ENCODE measurements around the gene LGALS3.

DNA sequence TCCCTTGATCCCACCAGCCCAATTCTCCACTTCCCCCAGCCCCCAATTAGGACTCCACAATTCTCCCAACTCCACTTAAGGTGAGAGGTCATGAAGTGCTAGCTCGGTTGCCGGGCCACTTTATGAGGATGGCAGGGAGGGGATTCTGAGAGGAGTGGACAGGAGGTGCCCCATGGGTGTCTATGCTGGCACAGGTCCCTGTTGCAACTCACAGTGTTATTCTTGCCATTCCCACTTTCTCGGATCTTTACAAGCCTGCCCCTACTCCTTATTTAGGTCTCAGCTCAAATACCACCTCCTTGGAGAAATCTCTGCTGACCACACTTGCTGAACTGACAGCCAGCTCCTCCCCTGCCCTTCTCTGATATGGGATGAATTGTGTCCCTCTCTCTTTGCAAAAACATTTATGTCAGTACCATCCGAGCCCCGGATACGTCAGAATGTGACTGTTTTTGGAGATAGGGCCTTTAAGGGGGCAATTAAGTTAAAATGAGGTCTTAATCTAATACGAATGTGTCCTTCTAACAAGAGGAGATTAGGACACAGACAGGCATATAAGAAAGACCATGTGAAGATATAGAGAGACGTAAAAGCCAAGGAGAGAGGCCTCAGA is 4.2 kb upstream of the LGALS3 start:
- TF ChIP-seq, protein P1, sequence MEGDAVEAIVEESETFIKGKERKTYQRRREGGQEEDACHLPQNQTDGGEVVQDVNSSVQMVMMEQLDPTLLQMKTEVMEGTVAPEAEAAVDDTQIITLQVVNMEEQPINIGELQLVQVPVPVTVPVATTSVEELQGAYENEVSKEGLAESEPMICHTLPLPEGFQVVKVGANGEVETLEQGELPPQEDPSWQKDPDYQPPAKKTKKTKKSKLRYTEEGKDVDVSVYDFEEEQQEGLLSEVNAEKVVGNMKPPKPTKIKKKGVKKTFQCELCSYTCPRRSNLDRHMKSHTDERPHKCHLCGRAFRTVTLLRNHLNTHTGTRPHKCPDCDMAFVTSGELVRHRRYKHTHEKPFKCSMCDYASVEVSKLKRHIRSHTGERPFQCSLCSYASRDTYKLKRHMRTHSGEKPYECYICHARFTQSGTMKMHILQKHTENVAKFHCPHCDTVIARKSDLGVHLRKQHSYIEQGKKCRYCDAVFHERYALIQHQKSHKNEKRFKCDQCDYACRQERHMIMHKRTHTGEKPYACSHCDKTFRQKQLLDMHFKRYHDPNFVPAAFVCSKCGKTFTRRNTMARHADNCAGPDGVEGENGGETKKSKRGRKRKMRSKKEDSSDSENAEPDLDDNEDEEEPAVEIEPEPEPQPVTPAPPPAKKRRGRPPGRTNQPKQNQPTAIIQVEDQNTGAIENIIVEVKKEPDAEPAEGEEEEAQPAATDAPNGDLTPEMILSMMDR (IDR thresholded peaks at IDR 0.05; ENCODE audit: poor library complexity), result no peak
- no peak for TF ChIP-seq EZH2 (IDR thresholded peaks at IDR 0.05; ENCODE audit: borderline replicate concordance)
